Uterus (tissue), 4 donors: ENCODE results near the gene IQSEC3. TPM values are rescaled to one million over a fixed set of nuclear protein-coding genes. Genes with fewer than 3 reads are reported as not detected.

Experiments used
- DNase-seq, 2 donors: peaks; one replicate each; pipeline ENCODE4 v3.0.0-alpha.2; 2019 to 2020
- H3K27ac ChIP-seq, 2 donors: fragments of 200-600 bp; sonication (generic); 1 replicate in 1 of 2; 2 replicates in 1 of 2; pipeline ENCODE4 v1.5.1; 2016 to 2018
- H3K27me3 ChIP-seq, 2 donors: fragments of 200-600 bp; sonication (generic); one replicate each; pipeline ENCODE4 v1.5.1; 2018 to 2019; ENCODE audit warnings: control low read depth in 1 of 2
- H3K36me3 ChIP-seq, 2 donors: fragments of 200-600 bp; sonication (generic); one replicate each; pipeline ENCODE4 v1.5.1; 2019; ENCODE audit warnings: control low read depth in 1 of 2
- H3K4me1 ChIP-seq, 2 donors: fragments of 200-600 bp; sonication (generic); one replicate each; pipeline ENCODE4 v1.5.1; 2018 to 2019; ENCODE audit warnings: control low read depth in 1 of 2
- H3K4me3 ChIP-seq, 2 donors: fragments of 200-600 bp; sonication (generic); 1 replicate in 1 of 2; 2 replicates in 1 of 2; pipeline ENCODE4 v1.5.1; 2018 to 2019; ENCODE audit warnings: mild to moderate bottlenecking in 1 of 2
- H3K9me3 ChIP-seq, 2 donors: fragments of 200-600 bp; sonication (generic); one replicate each; pipeline ENCODE4 v1.5.1; 2019; ENCODE audit warnings: control low read depth in 1 of 2
- POLR2A ChIP-seq, 2 donors: fragments of 450-650 bp; IDR thresholded peaks; one replicate each; pipeline ENCODE4 v1.6.1; 2016; ENCODE audit warnings: antibody characterized with exemption in 2 of 2, mild to moderate bottlenecking in 1 of 2, moderate library complexity in 1 of 2
- intact Hi-C: fragments of 100-400 bp; cut with DNase I; formaldehyde crosslinking; loops from one replicate; pipeline ENCODE4 v1.15.1; 2023; ENCODE audit warnings: low total_unique reads
- total RNA-seq, 4 donors: library from RNA; depleted of rRNA in 3 of 4; stranded (reverse); fragments of >200 nt in 3 of 4; gene quantifications; one replicate each; pipeline versions ENCODE4 v1.1.0 to v1.2.4, GENCODE V29; 2014 to 2023
- TF ChIP-seq, protein P1 (sequence below), 4 experiments: fragments of 200-600 bp in 2 of 4; fragments of 450-650 bp in 2 of 4; sonication (generic) in 2 of 4; IDR thresholded peaks; one replicate each; pipeline ENCODE4 v1.5.1; 2016 to 2019; ENCODE audit warnings: antibody characterized with exemption in 4 of 4, mild to moderate bottlenecking in 2 of 4, moderate library complexity in 1 of 4
- donor health status: DM: yes; HTN: yes; CAD: no.

Gene IQSEC3
- total RNA-seq, 4 donors from 2014 or later = under 0.01 to 2.9 (median 1.3) TPM

DNA sequence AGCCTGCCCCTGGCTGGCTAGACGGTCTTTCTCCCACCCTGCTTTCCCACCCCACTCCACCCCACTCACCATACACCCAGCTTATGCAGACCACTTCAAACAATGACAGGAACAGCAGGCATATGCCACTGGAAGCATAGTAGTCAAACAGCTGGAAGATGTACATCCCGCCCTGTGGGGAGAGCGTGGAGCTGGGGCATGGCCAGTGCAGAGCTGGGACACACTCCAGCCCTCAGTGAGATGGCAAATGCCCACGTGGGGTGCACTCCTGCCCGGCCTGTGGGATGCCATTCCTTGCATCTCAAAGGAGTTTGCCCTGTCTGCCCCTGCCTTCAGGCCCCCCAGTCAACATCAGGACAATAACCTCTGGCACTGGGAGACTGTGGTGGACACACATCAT lies 128.6 kb downstream of the IQSEC3 start:
- H3K4me3 ChIP-seq = no peak overlapping the region
- H3K27me3 ChIP-seq = no peaks in the 10 kb centered on the region
- intact Hi-C loops = no loop called here
- no peak for DNase-seq
- TF ChIP-seq, protein P1, sequence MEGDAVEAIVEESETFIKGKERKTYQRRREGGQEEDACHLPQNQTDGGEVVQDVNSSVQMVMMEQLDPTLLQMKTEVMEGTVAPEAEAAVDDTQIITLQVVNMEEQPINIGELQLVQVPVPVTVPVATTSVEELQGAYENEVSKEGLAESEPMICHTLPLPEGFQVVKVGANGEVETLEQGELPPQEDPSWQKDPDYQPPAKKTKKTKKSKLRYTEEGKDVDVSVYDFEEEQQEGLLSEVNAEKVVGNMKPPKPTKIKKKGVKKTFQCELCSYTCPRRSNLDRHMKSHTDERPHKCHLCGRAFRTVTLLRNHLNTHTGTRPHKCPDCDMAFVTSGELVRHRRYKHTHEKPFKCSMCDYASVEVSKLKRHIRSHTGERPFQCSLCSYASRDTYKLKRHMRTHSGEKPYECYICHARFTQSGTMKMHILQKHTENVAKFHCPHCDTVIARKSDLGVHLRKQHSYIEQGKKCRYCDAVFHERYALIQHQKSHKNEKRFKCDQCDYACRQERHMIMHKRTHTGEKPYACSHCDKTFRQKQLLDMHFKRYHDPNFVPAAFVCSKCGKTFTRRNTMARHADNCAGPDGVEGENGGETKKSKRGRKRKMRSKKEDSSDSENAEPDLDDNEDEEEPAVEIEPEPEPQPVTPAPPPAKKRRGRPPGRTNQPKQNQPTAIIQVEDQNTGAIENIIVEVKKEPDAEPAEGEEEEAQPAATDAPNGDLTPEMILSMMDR (IDR thresholded peaks at IDR 0.05) = no peak
- TF ChIP-seq POLR2A (IDR thresholded peaks at IDR 0.05) = no peak
- H3K4me1 ChIP-seq = no peaks in the 10 kb centered on the region
- H3K36me3 ChIP-seq = no peaks in the 10 kb centered on the region
- no peaks in the 10 kb centered on the region for H3K9me3 ChIP-seq
- no peak overlapping the region for H3K27ac ChIP-seq

DNA sequence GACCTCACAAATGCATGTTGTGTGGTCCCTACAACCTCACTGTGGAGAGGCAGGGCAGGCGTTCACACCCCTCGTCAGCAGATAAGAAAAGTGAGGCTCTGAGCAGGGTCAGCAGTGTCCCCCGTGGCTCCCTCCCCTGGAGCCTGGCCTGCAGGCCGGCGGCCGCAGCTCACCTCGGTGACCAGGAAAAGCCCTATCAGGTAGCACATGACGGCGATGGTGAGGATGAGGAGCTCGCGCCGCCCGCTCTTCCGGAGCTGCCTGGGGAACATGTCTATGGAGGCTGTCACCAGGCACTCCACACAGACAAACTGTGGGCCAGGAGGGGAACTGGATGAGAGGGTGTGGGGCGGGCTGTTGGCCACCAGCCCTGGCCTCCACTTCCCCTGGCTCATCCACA lies 129.4 kb downstream of the IQSEC3 start:
- Histone ChIP-seq H3K4me1 (no peaks in the 10 kb centered on the region), H3K4me3 (no peak overlapping the region), H3K27me3 (no peaks in the 10 kb centered on the region), H3K36me3 (no peaks in the 10 kb centered on the region), H3K9me3 (no peaks in the 10 kb centered on the region), H3K27ac (no peak overlapping the region)
- TF ChIP-seq, protein P1 (IDR thresholded peaks at IDR 0.05) = no peak
- TF ChIP-seq POLR2A (IDR thresholded peaks at IDR 0.05) = no peak
- intact Hi-C loops = no loop called here
- DNase-seq = no peak

DNA sequence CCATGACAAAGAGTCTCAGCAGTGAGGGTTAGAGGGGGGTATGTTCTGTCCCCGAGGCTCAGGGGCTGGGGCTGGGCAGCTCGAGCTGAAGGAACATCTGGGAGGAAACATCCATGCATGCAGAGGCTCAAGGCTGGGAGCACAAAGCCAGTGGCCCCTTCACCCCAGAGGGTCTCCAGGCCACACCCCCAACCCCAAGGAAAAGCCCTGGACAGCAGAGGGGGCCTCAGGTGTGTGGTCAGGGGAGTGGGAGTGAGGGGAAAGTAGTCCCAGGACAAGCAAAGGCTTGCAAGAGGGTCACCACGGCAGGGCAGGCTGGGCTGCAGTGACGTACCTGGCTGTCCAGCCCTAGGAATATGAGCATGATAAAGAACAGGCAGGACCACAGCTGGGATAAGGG lies 129.9 kb downstream of the IQSEC3 start:
- Histone ChIP-seq H3K9me3 (no peaks in the 10 kb centered on the region), H3K36me3 (no peaks in the 10 kb centered on the region), H3K4me1 (no peaks in the 10 kb centered on the region), H3K27me3 (no peaks in the 10 kb centered on the region), H3K27ac (no peak overlapping the region), H3K4me3 (no peak overlapping the region)
- no peak for TF ChIP-seq POLR2A (IDR thresholded peaks at IDR 0.05)
- TF ChIP-seq, protein P1 (IDR thresholded peaks at IDR 0.05) = no peak
- intact Hi-C loops = no loop called here
- no peak for DNase-seq

DNA sequence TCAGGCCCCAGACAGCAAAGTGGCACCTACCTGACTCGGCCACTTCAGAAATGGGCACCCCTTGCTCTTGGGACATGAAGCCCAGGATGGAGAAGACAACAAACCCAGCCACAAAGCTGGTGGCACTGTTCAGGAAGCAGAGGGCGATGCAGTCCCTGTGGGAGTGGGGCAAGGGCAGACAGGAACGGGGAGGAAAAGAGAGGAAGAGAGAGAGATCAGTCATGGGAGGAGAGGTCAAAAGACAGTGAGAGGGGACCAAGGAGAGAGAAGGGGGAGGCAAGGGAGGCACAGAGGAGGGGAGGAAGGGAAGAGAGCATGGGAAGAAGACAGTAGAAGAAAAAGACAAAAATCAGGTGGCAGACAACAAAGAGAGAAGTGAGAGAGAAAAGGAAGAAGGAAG lies 130.8 kb downstream of the IQSEC3 start:
- no peak overlapping the region for H3K27ac ChIP-seq
- no peaks in the 10 kb centered on the region for H3K27me3 ChIP-seq
- TF ChIP-seq, protein P1 (IDR thresholded peaks at IDR 0.05) = no peak
- no peak for TF ChIP-seq POLR2A (IDR thresholded peaks at IDR 0.05)
- no peaks in the 10 kb centered on the region for H3K4me1 ChIP-seq
- no peaks in the 10 kb centered on the region for H3K9me3 ChIP-seq
- H3K36me3 ChIP-seq = no peaks in the 10 kb centered on the region
- no peak for DNase-seq
- no peak overlapping the region for H3K4me3 ChIP-seq
- intact Hi-C loops = no loop called here

DNA sequence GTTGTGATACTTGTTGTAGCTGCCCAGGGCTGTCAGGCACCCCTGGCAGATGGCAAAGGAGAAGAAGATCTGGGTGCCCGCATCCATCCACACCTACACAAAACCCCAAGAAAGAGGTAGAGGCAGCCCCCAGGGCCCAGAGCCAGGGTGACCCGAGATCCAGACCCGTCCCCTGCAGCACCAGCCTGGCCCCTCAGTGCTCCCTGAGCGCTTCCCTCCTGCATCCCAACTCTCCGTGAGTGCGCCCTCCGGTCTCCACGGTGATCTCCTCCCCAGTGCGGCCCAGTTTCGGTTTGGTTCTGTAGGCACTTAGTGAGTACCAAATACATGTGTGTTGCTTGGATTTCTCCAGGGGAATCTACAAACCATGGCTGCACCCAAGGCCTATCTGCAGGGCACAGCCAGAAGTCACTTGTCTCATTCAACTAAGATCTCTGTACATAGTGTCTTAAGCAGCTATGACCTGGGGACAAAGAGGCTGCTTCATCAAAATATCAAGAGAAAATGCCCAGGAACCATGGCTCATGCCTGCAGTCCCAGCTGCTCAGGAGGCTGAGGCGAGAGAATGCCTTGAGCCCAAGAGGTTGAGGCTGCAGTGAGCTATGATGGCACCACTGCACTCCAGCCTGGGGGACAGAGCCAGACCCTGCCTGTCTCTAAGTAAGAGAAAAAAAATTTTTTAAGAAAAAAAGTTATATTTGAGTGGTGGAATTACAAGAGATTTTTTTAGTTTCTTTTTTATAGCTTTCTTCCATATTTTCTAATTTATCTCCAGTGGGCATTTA lies 131.5 kb downstream of the IQSEC3 start:
- intact Hi-C loops = no loop called here
- Histone ChIP-seq H3K36me3 (no peaks in the 10 kb centered on the region), H3K4me1 (no peaks in the 10 kb centered on the region), H3K4me3 (no peak overlapping the region), H3K27me3 (no peaks in the 10 kb centered on the region), H3K27ac (peak overlapping the region in 1 of 2 donors; percentile 73), H3K9me3 (no peaks in the 10 kb centered on the region)
- TF ChIP-seq, protein P1 (IDR thresholded peaks at IDR 0.05) = no peak
- no peak for TF ChIP-seq POLR2A (IDR thresholded peaks at IDR 0.05)
- DNase-seq = no peak
